PC-9 (cell line): Measurements from ENCODE around the gene CST7.

Experiments
- EZH2 ChIP-seq: fragments of 200-600 bp; sonication (generic); IDR thresholded peaks from 2 replicates; pipeline ENCODE4 v1.8.0; 2017; ENCODE audit warnings: antibody characterized with exemption, low read depth
- TF ChIP-seq, protein P1 (sequence below): fragments of 200-600 bp; sonication (generic); conservative IDR thresholded peaks from 2 replicates; pipeline ENCODE4 v1.6.1; 2017; ENCODE audit warnings: mixed run types, antibody characterized with exemption, mild to moderate bottlenecking, moderate library complexity

DNA sequence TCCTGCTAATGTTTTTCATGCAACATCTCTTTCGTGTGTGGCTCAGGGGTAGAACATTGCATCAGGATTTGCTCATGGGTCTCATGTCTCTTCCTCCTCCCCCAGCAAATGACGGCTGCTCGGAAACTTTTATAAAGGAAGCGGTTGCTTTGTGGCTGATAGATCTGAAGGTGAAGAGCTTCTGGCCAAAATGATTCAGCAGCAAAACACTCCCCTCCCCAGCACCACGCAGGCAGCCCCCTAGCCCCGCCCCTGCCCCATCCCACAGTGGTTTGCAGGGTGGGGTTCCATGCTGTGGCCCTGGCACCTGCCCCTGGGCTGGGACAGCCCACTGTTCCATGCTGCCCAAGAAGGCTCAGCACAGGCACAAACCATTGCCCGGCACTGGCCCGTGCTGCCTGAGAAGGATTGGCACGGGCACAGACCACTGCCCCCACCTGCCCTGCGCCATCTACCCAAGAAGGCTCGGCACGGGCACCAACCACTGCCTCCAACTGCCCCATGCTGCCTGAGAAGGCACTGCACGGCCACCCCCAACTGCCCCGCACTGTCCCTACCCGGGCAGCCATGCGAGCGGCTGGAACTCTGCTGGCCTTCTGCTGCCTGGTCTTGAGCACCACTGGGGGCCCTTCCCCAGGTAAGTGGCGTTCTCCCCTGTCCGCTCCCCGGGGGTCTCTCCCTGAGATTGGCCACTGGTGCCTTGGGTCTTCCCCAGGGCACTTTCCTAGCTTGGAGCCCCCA is at the start of gene CST7:
- TF ChIP-seq EZH2: no peak
- TF ChIP-seq, protein P1, sequence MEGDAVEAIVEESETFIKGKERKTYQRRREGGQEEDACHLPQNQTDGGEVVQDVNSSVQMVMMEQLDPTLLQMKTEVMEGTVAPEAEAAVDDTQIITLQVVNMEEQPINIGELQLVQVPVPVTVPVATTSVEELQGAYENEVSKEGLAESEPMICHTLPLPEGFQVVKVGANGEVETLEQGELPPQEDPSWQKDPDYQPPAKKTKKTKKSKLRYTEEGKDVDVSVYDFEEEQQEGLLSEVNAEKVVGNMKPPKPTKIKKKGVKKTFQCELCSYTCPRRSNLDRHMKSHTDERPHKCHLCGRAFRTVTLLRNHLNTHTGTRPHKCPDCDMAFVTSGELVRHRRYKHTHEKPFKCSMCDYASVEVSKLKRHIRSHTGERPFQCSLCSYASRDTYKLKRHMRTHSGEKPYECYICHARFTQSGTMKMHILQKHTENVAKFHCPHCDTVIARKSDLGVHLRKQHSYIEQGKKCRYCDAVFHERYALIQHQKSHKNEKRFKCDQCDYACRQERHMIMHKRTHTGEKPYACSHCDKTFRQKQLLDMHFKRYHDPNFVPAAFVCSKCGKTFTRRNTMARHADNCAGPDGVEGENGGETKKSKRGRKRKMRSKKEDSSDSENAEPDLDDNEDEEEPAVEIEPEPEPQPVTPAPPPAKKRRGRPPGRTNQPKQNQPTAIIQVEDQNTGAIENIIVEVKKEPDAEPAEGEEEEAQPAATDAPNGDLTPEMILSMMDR: no peak
